Peyer's patch (tissue), 4 donors: ENCODE measurements around the gene PTGER3. TPM values are rescaled to one million over a fixed set of nuclear protein-coding genes. Genes with fewer than 3 reads are reported as not detected.

ENCODE experiments used
- DNase-seq, 3 donors: peaks; one replicate each; pipeline ENCODE4 v3.0.0-alpha.2; 2017 to 2019
- H3K27ac ChIP-seq, 4 donors: fragments of 200-600 bp; sonication (generic); one replicate each; pipeline ENCODE4 v1.5.1; 2016 to 2019
- H3K27me3 ChIP-seq, 2 donors: fragments of 200-600 bp; sonication (generic); one replicate each; pipeline ENCODE4 v1.5.1; 2019
- H3K36me3 ChIP-seq, 3 donors: fragments of 200-600 bp; sonication (generic); one replicate each; pipeline ENCODE4 v1.5.1; 2016 to 2019
- H3K4me1 ChIP-seq, 4 donors: fragments of 200-600 bp; sonication (generic); one replicate each; pipeline ENCODE4 v1.5.1; 2016 to 2019
- H3K4me3 ChIP-seq, 4 donors: fragments of 200-600 bp; sonication (generic); 1 replicate in 3 of 4; 2 replicates in 1 of 4; pipeline ENCODE4 v1.5.1; 2016 to 2019; ENCODE audit warnings: mild to moderate bottlenecking in 1 of 4
- H3K9me3 ChIP-seq, 4 donors: fragments of 200-600 bp; sonication (generic); one replicate each; pipeline ENCODE4 v1.5.1; 2016 to 2019; ENCODE audit warnings: mild to moderate bottlenecking in 1 of 4
- CTCF ChIP-seq, 6 experiments: fragments of 450-650 bp in 4 of 6; fragments of 200-600 bp in 2 of 6; sonication (generic) in 1 of 6; IDR thresholded peaks; one replicate each; pipeline ENCODE4 v1.5.1; 2017 to 2019; ENCODE audit warnings: antibody characterized with exemption in 6 of 6, mild to moderate bottlenecking in 3 of 6, moderate library complexity in 1 of 6
- POLR2A ChIP-seq, 2 donors: fragments of 450-650 bp; IDR thresholded peaks; one replicate each; pipeline ENCODE4 v1.5.1; 2017; ENCODE audit warnings: antibody characterized with exemption in 2 of 2, mild to moderate bottlenecking in 2 of 2, moderate library complexity in 2 of 2
- total RNA-seq, 4 donors: library from RNA; depleted of rRNA; stranded (reverse); fragments of >200 nt; gene quantifications; one replicate each; pipeline ENCODE4 v1.1.0, GENCODE V29; 2016

Gene PTGER3
- total RNA-seq, 4 donors from 2014 or later: 1.4 to 9.1 (median 2.5) TPM

DNA sequence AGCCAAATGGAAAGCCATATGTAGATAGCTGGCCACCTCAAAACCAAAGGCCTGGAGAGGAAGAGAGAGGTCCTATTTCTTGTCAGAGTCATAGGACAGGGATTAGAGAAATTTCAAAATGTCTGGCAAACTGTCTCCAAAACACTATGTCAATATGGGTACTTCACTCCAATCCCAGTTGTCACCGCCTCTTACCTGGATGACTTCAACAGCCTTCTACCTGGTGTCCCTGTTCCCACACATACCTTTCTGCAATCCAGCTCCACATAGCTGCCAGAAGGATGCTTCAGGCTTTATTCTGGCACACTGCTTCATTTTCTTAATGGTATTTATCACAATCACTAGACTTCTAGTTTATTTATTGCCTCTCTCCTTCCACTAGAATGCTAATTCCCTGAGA is 14.5 kb downstream of the PTGER3 start:
- no peak overlapping the region for H3K4me3 ChIP-seq
- H3K9me3 ChIP-seq: no peaks in the 10 kb centered on the region
- no peak overlapping the region for H3K27ac ChIP-seq
- no peaks in the 10 kb centered on the region for H3K36me3 ChIP-seq
- peaks cover 0 to 4% of the 10 kb centered on the region in 2 donors for H3K27me3 ChIP-seq
- TF ChIP-seq POLR2A (IDR thresholded peaks at IDR 0.05) (no peak), CTCF (IDR thresholded peaks at IDR 0.05) (no peak)
- no peak for DNase-seq
- no peaks in the 10 kb centered on the region for H3K4me1 ChIP-seq

DNA sequence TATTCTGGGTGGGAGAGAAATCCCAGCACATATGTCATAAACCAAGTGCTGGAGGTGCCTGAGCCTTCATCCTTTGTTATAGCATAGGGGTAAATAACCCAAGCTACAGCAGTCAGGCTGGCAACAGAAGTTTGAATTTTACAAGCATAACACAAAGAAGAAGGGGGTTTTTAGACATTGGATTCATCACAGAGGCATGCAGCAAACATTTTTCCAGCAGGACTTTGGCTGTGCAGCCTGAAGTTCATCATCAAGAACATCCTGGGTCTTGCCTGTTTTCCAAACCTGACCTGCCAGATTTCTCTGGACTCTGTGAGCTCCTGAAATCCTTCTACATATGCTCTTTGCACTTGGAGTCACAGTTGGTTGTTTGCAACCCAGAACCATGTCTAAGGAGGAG is 16.2 kb downstream of the PTGER3 start:
- Histone ChIP-seq H3K36me3 (no peaks in the 10 kb centered on the region), H3K4me1 (no peaks in the 10 kb centered on the region), H3K27me3 (peaks cover 0 to 4% of the 10 kb centered on the region in 2 donors), H3K27ac (no peak overlapping the region), H3K4me3 (no peak overlapping the region), H3K9me3 (no peaks in the 10 kb centered on the region)
- no peak for TF ChIP-seq CTCF (IDR thresholded peaks at IDR 0.05)
- TF ChIP-seq POLR2A (IDR thresholded peaks at IDR 0.05): no peak
- no peak for DNase-seq

GRCh38 chr1:71030026-71030425 is 17.6 kb downstream of the PTGER3 start:
- peaks cover 0 to under 1% of the 10 kb centered on the region in 2 donors for H3K27me3 ChIP-seq
- no peak for DNase-seq
- no peaks in the 10 kb centered on the region for H3K4me1 ChIP-seq
- H3K36me3 ChIP-seq: no peaks in the 10 kb centered on the region
- H3K9me3 ChIP-seq: no peaks in the 10 kb centered on the region
- no peak overlapping the region for H3K4me3 ChIP-seq
- no peak overlapping the region for H3K27ac ChIP-seq
- no peak for TF ChIP-seq CTCF (IDR thresholded peaks at IDR 0.05)

- TF ChIP-seq CTCF (IDR thresholded peaks at IDR 0.05) (no peak), POLR2A (IDR thresholded peaks at IDR 0.05) (no peak)
- Histone ChIP-seq H3K27me3 (no peaks in the 10 kb centered on the region), H3K27ac (no peak overlapping the region), H3K36me3 (no peaks in the 10 kb centered on the region), H3K4me1 (no peaks in the 10 kb centered on the region), H3K4me3 (no peak overlapping the region), H3K9me3 (no peaks in the 10 kb centered on the region)
- no peak for DNase-seq
Observed at GRCh38 chr1:71028981-71029380, 18.6 kb downstream of the PTGER3 start.

DNA sequence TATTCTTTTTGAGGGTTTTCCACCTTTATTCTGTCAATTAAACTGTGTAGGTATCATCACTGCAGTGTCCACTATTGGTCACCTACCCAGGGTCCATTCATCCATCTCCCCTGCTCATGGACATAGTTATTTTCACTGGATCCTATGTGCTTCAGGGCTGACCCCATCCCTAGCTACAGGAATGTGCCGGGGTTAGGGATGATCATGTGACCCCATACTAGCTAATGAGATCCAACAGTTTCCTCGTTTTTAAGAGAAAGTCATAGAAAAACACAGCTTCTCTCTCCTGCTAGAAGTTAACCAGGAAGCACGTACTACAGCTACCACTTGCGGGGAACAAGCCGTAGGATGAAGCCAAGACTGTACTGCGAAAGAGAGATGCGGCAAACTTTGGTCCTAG is 19.6 kb downstream of the PTGER3 start:
- H3K4me1 ChIP-seq: no peaks in the 10 kb centered on the region

More for the DNA sequence above, 19.6 kb downstream of the PTGER3 start:
- DNase-seq: no peak
- no peak for TF ChIP-seq CTCF (IDR thresholded peaks at IDR 0.05)
- Histone ChIP-seq H3K27me3 (no peaks in the 10 kb centered on the region), H3K9me3 (no peaks in the 10 kb centered on the region), H3K27ac (no peak overlapping the region), H3K4me3 (no peak overlapping the region), H3K36me3 (no peaks in the 10 kb centered on the region)
